ENCODE data around the gene IKZF1.

DNA sequence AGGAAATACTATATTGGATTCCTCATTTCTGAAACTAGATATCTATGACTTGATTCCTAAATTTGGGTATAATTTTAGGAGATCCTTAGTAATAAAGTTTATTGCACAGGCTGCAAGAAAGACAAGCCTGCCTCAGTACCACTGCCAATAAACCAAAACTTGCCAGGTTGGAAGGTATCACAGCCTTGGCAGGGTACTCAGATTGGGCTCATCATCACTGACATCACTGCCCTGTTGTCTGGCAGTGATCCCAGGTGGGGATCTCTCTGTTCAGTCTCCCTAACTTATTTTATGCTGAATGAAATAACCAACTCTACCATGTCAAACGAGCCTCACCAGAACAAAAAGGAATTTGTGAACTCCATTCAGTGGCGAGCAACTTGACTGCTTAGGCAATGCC lies 126.8 kb downstream of the IKZF1 start:
- TF ChIP-seq EZH2 (IDR thresholded peaks at IDR 0.05; ENCODE audit: insufficient read depth, low read length), result no peak
- TF ChIP-seq, protein P1, sequence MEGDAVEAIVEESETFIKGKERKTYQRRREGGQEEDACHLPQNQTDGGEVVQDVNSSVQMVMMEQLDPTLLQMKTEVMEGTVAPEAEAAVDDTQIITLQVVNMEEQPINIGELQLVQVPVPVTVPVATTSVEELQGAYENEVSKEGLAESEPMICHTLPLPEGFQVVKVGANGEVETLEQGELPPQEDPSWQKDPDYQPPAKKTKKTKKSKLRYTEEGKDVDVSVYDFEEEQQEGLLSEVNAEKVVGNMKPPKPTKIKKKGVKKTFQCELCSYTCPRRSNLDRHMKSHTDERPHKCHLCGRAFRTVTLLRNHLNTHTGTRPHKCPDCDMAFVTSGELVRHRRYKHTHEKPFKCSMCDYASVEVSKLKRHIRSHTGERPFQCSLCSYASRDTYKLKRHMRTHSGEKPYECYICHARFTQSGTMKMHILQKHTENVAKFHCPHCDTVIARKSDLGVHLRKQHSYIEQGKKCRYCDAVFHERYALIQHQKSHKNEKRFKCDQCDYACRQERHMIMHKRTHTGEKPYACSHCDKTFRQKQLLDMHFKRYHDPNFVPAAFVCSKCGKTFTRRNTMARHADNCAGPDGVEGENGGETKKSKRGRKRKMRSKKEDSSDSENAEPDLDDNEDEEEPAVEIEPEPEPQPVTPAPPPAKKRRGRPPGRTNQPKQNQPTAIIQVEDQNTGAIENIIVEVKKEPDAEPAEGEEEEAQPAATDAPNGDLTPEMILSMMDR (IDR thresholded peaks at IDR 0.05; ENCODE audit: insufficient read depth, low read depth, low read length), result no peak
